ENCODE measurements around the gene SLC47A2. TPM values are rescaled to one million over a fixed set of nuclear protein-coding genes. Genes with fewer than 3 reads are reported as not detected.

The SLC47A2 gene
- total and polyA plus RNA-seq, 2 donors from 2014 or later = 46.3 to 61.5 TPM

GRCh38 chr17:19642373-19642893 lies 74.0 kb downstream of the SLC47A2 start:
- FAIRE-seq = no peak
- Histone ChIP-seq H3K9me3 (ENCODE audit: control insufficient read depth in 2 of 3, insufficient read depth in 1 of 3, low read length in 3 of 3) (no peaks in the 10 kb centered on the region), H3K4me3 (ENCODE audit: low read length in 3 of 3) (no peak overlapping the region), H3K27me3 (ENCODE audit: control insufficient read depth, insufficient read depth, low read length) (no peaks in the 10 kb centered on the region), H3K9ac (ENCODE audit: low read length in 3 of 3) (no peak overlapping the region), H3K27ac (ENCODE audit: low read depth in 2 of 2, low read length in 2 of 2) (no peak overlapping the region), H3K36me3 (ENCODE audit: control insufficient read depth in 2 of 3, insufficient read depth in 3 of 3, low read length in 3 of 3) (no peaks in the 10 kb centered on the region), H3K4me1 (ENCODE audit: control insufficient read depth in 2 of 3, insufficient read depth in 2 of 3, low read depth in 1 of 3, low read length in 3 of 3) (peaks cover 0 to 2% (median 2%) of the 10 kb centered on the region in 3 donors)
- TF ChIP-seq CTCF (IDR thresholded peaks at IDR 0.05; ENCODE audit: borderline replicate concordance, extremely low read depth, insufficient read depth) = no peak
- no peak for DNase-seq
- intact Hi-C loops (cut with DNase I) = no loop called here

- no peaks in the 10 kb centered on the region for H3K27me3 ChIP-seq (ENCODE audit: control insufficient read depth, insufficient read depth, low read length)
- DNase-seq = no peak
- TF ChIP-seq CTCF (IDR thresholded peaks at IDR 0.05; ENCODE audit: borderline replicate concordance, extremely low read depth, insufficient read depth) = no peak
- no peaks in the 10 kb centered on the region for H3K9me3 ChIP-seq (ENCODE audit: control insufficient read depth in 2 of 3, insufficient read depth in 1 of 3, low read length in 3 of 3)
- H3K36me3 ChIP-seq (ENCODE audit: control insufficient read depth in 2 of 3, insufficient read depth in 3 of 3, low read length in 3 of 3) = no peaks in the 10 kb centered on the region
- H3K4me1 ChIP-seq (ENCODE audit: control insufficient read depth in 2 of 3, insufficient read depth in 2 of 3, low read depth in 1 of 3, low read length in 3 of 3) = peaks cover 0 to 2% (median 0%) of the 10 kb centered on the region in 3 donors
- no peak overlapping the region for H3K9ac ChIP-seq (ENCODE audit: low read length in 3 of 3)
- H3K4me3 ChIP-seq (ENCODE audit: low read length in 3 of 3) = no peak overlapping the region
- FAIRE-seq = no peak
- intact Hi-C loops (cut with DNase I) = no loop called here
- H3K27ac ChIP-seq (ENCODE audit: low read depth in 2 of 2, low read length in 2 of 2) = no peak overlapping the region
Measured at GRCh38 chr17:19641687-19642372, 74.6 kb downstream of the SLC47A2 start.

GRCh38 chr17:19631905-19632304 lies 84.5 kb downstream of the SLC47A2 start:
- Histone ChIP-seq H3K9me3 (ENCODE audit: control insufficient read depth in 2 of 3, insufficient read depth in 1 of 3, low read length in 3 of 3) (no peaks in the 10 kb centered on the region), H3K27me3 (ENCODE audit: control insufficient read depth, insufficient read depth, low read length) (no peaks in the 10 kb centered on the region), H3K4me3 (ENCODE audit: low read length in 3 of 3) (no peak overlapping the region), H3K9ac (ENCODE audit: low read length in 3 of 3) (no peak overlapping the region), H3K4me1 (ENCODE audit: control insufficient read depth in 2 of 3, insufficient read depth in 2 of 3, low read depth in 1 of 3, low read length in 3 of 3) (no peaks in the 10 kb centered on the region), H3K36me3 (ENCODE audit: control insufficient read depth in 2 of 3, insufficient read depth in 3 of 3, low read length in 3 of 3) (no peaks in the 10 kb centered on the region), H3K27ac (ENCODE audit: low read depth in 2 of 2, low read length in 2 of 2) (no peak overlapping the region)
- no peak for DNase-seq
- no peak for FAIRE-seq
- intact Hi-C loops (cut with DNase I) = no loop called here
- no peak for TF ChIP-seq CTCF (IDR thresholded peaks at IDR 0.05; ENCODE audit: borderline replicate concordance, extremely low read depth, insufficient read depth)
